Cardiac fibroblast (primary cell): Measurements from ENCODE around the gene SERPINC1.

Experiments
- DNase-seq, 2 donors: peaks; one replicate each; pipeline versions ENCODE4 v3.0.0 to v3.0.0-alpha.2; 2010; ENCODE audit warnings: low read depth in 2 of 2
- H3K4me3 ChIP-seq, 2 donors: replicated peaks in 1 of 2; 1 replicate in 1 of 2; 2 replicates in 1 of 2; pipeline ENCODE4 v1.5.1; 2011; ENCODE audit warnings: low read depth in 2 of 2, low read length in 2 of 2, mild to moderate bottlenecking in 2 of 2, moderate library complexity in 1 of 2
- TF ChIP-seq, protein P1 (sequence below): IDR thresholded peaks from one replicate; pipeline ENCODE4 v1.5.1; 2011; ENCODE audit warnings: low read depth, mild to moderate bottlenecking, low read length, inconsistent platforms

SERPINC1 gene

DNA sequence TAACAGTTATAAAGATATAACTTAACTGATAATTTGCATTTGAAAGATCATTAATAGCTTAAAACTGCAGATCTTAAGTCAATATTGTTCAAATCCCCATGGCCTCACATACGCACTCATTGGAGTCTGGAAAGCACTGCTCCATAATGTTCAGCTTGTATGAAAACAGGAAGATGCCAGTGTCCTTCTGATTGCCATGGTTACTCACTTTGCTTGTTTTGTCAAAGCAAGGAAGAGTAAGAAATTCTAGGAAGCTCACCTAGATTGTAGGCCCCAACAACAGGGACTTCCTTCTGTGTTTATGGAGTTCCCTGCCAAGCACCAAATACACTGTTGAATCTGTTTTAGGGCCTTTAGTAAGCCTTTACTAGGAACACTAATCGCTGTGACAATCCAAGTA, 60.2 kb downstream of the SERPINC1 start:
- H3K4me3 ChIP-seq: no peak overlapping the region
- no peak for DNase-seq
- TF ChIP-seq, protein P1, sequence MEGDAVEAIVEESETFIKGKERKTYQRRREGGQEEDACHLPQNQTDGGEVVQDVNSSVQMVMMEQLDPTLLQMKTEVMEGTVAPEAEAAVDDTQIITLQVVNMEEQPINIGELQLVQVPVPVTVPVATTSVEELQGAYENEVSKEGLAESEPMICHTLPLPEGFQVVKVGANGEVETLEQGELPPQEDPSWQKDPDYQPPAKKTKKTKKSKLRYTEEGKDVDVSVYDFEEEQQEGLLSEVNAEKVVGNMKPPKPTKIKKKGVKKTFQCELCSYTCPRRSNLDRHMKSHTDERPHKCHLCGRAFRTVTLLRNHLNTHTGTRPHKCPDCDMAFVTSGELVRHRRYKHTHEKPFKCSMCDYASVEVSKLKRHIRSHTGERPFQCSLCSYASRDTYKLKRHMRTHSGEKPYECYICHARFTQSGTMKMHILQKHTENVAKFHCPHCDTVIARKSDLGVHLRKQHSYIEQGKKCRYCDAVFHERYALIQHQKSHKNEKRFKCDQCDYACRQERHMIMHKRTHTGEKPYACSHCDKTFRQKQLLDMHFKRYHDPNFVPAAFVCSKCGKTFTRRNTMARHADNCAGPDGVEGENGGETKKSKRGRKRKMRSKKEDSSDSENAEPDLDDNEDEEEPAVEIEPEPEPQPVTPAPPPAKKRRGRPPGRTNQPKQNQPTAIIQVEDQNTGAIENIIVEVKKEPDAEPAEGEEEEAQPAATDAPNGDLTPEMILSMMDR: no peak

DNA sequence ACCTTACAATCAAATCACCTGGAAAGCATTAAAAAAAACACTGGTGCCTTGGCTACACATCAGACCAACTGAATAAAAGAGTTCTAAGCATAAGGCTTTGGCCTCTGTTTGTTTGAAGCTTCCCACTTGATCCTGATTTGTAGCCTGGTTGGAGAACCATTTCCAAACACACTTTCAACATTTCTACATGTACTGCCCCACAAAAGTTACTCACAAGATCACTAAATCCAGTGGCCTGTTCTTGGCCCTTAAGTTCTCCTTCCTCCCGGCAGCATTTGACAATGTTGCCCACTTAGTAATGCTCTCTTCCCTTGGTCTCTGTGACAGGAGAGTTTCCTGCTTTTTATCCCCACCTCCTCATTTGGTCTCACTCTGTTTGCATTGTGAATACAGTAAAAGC, 61.1 kb downstream of the SERPINC1 start:
- TF ChIP-seq, protein P1: no peak
- H3K4me3 ChIP-seq: no peak overlapping the region
- DNase-seq: no peak
